Astrocyte (in vitro differentiated cells and primary cell): Measurements from ENCODE around the gene CHML.
"Not testable (repeated sequence)": the region's sequence is repeated elsewhere in the genome, so short reads cannot be mapped to it uniquely, and the experiment has no call there.

Source experiments
- CTCF ChIP-seq: IDR thresholded peaks from 2 replicates; pipeline ENCODE4 v1.5.1; 2011; ENCODE audit warnings: low read depth, mild to moderate bottlenecking, inconsistent platforms, low read length, moderate library complexity; ENCODE audit not compliant: insufficient read depth
- EZH2 ChIP-seq: IDR thresholded peaks from 2 replicates; pipeline ENCODE4 v1.6.1; 2012; ENCODE audit warnings: mild to moderate bottlenecking, low read length, inconsistent platforms; ENCODE audit not compliant: insufficient read depth

DNA sequence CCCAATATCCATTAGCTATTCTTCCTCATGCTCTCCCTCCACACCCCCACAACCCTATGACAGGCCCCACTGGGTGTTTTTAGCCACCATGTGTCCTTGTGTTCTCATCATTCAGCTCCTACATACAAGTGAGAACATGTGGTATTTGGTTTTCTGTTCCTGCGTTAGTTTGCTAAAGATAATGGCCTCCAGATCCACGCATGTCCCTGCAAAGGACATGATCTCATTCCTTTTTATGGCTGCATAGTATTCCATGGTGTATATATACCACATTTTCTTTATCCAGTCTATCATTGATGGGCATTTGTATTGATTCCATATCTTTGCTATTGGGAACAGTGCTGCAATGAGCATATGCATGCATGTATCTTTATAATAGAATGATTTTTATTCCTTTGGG lies 18.8 kb upstream of the CHML start:
- not testable (repeated sequence) for TF ChIP-seq CTCF, EZH2
